ENCODE results near the gene CNTNAP2. TPM values are rescaled to one million over a fixed set of nuclear protein-coding genes. Genes with fewer than 3 reads are reported as not detected.

Gene CNTNAP2
- total RNA-seq, 2 experiments from 2014 or later, result not detected

- ChIA-PET CTCF (interaction anchor here (0.7 to 1.5 kb wide), 8 partner anchors 9 to 224 kb away, joined by 3 to 6 read pairs (median 3); no protein-coding TSS in a partner anchor), POLR2A (no interaction called here)
- ATAC-seq (no peak), DNase-seq (no peak)
- peaks cover 10% of the 10 kb centered on the region for H3K27me3 Mint-ChIP-seq (ENCODE audit: low read depth)
- peaks cover 7% of the 10 kb centered on the region for H3K4me1 Mint-ChIP-seq (ENCODE audit: low read depth)
- no peak overlapping the region for H3K4me3 Mint-ChIP-seq
- no peaks in the 10 kb centered on the region for H3K9me3 Mint-ChIP-seq (ENCODE audit: insufficient read depth)
- H3K36me3 Mint-ChIP-seq (ENCODE audit: low read depth), result no peaks in the 10 kb centered on the region
- no peak overlapping the region for H3K27ac Mint-ChIP-seq
Observed at GRCh38 chr7:148261996-148262688, 2145.5 kb downstream of the CNTNAP2 start.

- CTCF ChIA-PET, result interaction anchor here (0.6 to 1.5 kb wide), 10 partner anchors 8 to 196 kb away, joined by 3 to 6 read pairs (median 3); no protein-coding TSS in a partner anchor
- no peak overlapping the region for H3K4me3 Mint-ChIP-seq
- peak; percentile 75 for ATAC-seq
Observed at GRCh38 chr7:148262721-148263229, 2146.2 kb downstream of the CNTNAP2 start.

GRCh38 chr7:148264933-148265557 lies 2148.4 kb downstream of the CNTNAP2 start:
- POLR2A ChIA-PET, result no interaction called here
- DNase-seq, result peak; percentile 23

More at GRCh38 chr7:148262721-148263229, 2146.2 kb downstream of the CNTNAP2 start:
- Mint-ChIP-seq H3K36me3 (ENCODE audit: low read depth) (no peaks in the 10 kb centered on the region), H3K4me1 (ENCODE audit: low read depth) (peaks cover 7% of the 10 kb centered on the region), H3K27me3 (ENCODE audit: low read depth) (peaks cover 10% of the 10 kb centered on the region), H3K27ac (no peak overlapping the region), H3K9me3 (ENCODE audit: insufficient read depth) (no peaks in the 10 kb centered on the region)
- peak; percentile 70 for DNase-seq
- POLR2A ChIA-PET, result no interaction called here

GRCh38 chr7:148265896-148266295 lies 2149.3 kb downstream of the CNTNAP2 start:
- Mint-ChIP-seq H3K36me3 (ENCODE audit: low read depth) (no peaks in the 10 kb centered on the region), H3K4me3 (no peak overlapping the region), H3K27me3 (ENCODE audit: low read depth) (peaks cover 10% of the 10 kb centered on the region), H3K4me1 (ENCODE audit: low read depth) (peaks cover 7% of the 10 kb centered on the region), H3K9me3 (ENCODE audit: insufficient read depth) (no peaks in the 10 kb centered on the region), H3K27ac (no peak overlapping the region)
- ChIA-PET POLR2A (no interaction called here), CTCF (interaction anchor here (1.3 to 1.6 kb wide), 3 partner anchors 11 to 701 kb away, joined by 3 to 7 read pairs (median 5); no protein-coding TSS in a partner anchor)
- ATAC-seq, result no peak
- no peak for DNase-seq

More at GRCh38 chr7:148264933-148265557, 2148.4 kb downstream of the CNTNAP2 start:
- no peak overlapping the region for H3K27ac Mint-ChIP-seq
- CTCF ChIA-PET, result interaction anchor here (1.0 to 1.6 kb wide), 7 partner anchors 12 to 702 kb away, joined by 3 to 7 read pairs (median 4); no protein-coding TSS in a partner anchor
- peaks cover 7% of the 10 kb centered on the region for H3K4me1 Mint-ChIP-seq (ENCODE audit: low read depth)
- peaks cover 10% of the 10 kb centered on the region for H3K27me3 Mint-ChIP-seq (ENCODE audit: low read depth)
- no peaks in the 10 kb centered on the region for H3K9me3 Mint-ChIP-seq (ENCODE audit: insufficient read depth)
- H3K36me3 Mint-ChIP-seq (ENCODE audit: low read depth), result no peaks in the 10 kb centered on the region
- no peak overlapping the region for H3K4me3 Mint-ChIP-seq
- no peak for ATAC-seq

- H3K4me3 Mint-ChIP-seq, result no peak overlapping the region
- no peak overlapping the region for H3K27ac Mint-ChIP-seq
- peaks cover 7% of the 10 kb centered on the region for H3K4me1 Mint-ChIP-seq (ENCODE audit: low read depth)
- CTCF ChIA-PET, result no interaction called here
- H3K9me3 Mint-ChIP-seq (ENCODE audit: insufficient read depth), result no peaks in the 10 kb centered on the region
- peaks cover 10% of the 10 kb centered on the region for H3K27me3 Mint-ChIP-seq (ENCODE audit: low read depth)
- DNase-seq (no peak), ATAC-seq (no peak)
- POLR2A ChIA-PET, result no interaction called here
- no peaks in the 10 kb centered on the region for H3K36me3 Mint-ChIP-seq (ENCODE audit: low read depth)
Observed at GRCh38 chr7:148266795-148267194, 2150.2 kb downstream of the CNTNAP2 start.

GRCh38 chr7:148270576-148270975 lies 2154.0 kb downstream of the CNTNAP2 start:
- ATAC-seq, result no peak
- no peaks in the 10 kb centered on the region for H3K4me1 Mint-ChIP-seq (ENCODE audit: low read depth)
- no peaks in the 10 kb centered on the region for H3K36me3 Mint-ChIP-seq (ENCODE audit: low read depth)
- no peak for DNase-seq
- ChIA-PET POLR2A (no interaction called here), CTCF (interaction anchor here (1.5 kb wide), 1 partner anchor 8 kb away, joined by 5 read pairs; no protein-coding TSS in a partner anchor)
- no peak overlapping the region for H3K27ac Mint-ChIP-seq
- H3K4me3 Mint-ChIP-seq, result no peak overlapping the region
- H3K9me3 Mint-ChIP-seq (ENCODE audit: insufficient read depth), result no peaks in the 10 kb centered on the region
- H3K27me3 Mint-ChIP-seq (ENCODE audit: low read depth), result peaks cover 6% of the 10 kb centered on the region

- Mint-ChIP-seq H3K27ac (no peak overlapping the region), H3K9me3 (ENCODE audit: insufficient read depth) (no peaks in the 10 kb centered on the region), H3K4me3 (no peak overlapping the region), H3K4me1 (ENCODE audit: low read depth) (no peaks in the 10 kb centered on the region), H3K27me3 (ENCODE audit: low read depth) (peaks cover 6% of the 10 kb centered on the region), H3K36me3 (ENCODE audit: low read depth) (no peaks in the 10 kb centered on the region)
- ATAC-seq, result no peak
- ChIA-PET POLR2A (no interaction called here), CTCF (no interaction called here)
- DNase-seq, result no peak
Observed at GRCh38 chr7:148274118-148274517, 2157.5 kb downstream of the CNTNAP2 start.

GRCh38 chr7:148275359-148275890 lies 2158.8 kb downstream of the CNTNAP2 start:
- Mint-ChIP-seq H3K9me3 (ENCODE audit: insufficient read depth) (no peaks in the 10 kb centered on the region), H3K36me3 (ENCODE audit: low read depth) (no peaks in the 10 kb centered on the region), H3K27ac (no peak overlapping the region), H3K27me3 (ENCODE audit: low read depth) (peaks cover 8% of the 10 kb centered on the region), H3K4me1 (ENCODE audit: low read depth) (no peaks in the 10 kb centered on the region), H3K4me3 (no peak overlapping the region)
- CTCF ChIA-PET, result no interaction called here
- POLR2A ChIA-PET, result no interaction called here
- DNase-seq (no peak), ATAC-seq (no peak)

- Mint-ChIP-seq H3K4me1 (ENCODE audit: low read depth) (no peaks in the 10 kb centered on the region), H3K27me3 (ENCODE audit: low read depth) (peaks cover 8% of the 10 kb centered on the region), H3K36me3 (ENCODE audit: low read depth) (no peaks in the 10 kb centered on the region), H3K9me3 (ENCODE audit: insufficient read depth) (no peaks in the 10 kb centered on the region), H3K27ac (no peak overlapping the region), H3K4me3 (no peak overlapping the region)
- ATAC-seq (no peak), DNase-seq (no peak)
- ChIA-PET POLR2A (interaction anchor here (0.7 kb wide), 1 partner anchor 422 kb away, joined by 3 read pairs; no protein-coding TSS in a partner anchor), CTCF (interaction anchor here (1.2 to 2.0 kb wide), 3 partner anchors 11 to 34 kb away, joined by 3 to 7 read pairs (median 6); no protein-coding TSS in a partner anchor)
Observed at GRCh38 chr7:148276314-148277041, 2159.9 kb downstream of the CNTNAP2 start.

GRCh38 chr7:148277042-148277660 lies 2160.6 kb downstream of the CNTNAP2 start:
- peaks cover 5% of the 10 kb centered on the region for H3K27me3 Mint-ChIP-seq (ENCODE audit: low read depth)
- no peak overlapping the region for H3K4me3 Mint-ChIP-seq
- no peak for ATAC-seq
- H3K27ac Mint-ChIP-seq, result no peak overlapping the region
- H3K36me3 Mint-ChIP-seq (ENCODE audit: low read depth), result no peaks in the 10 kb centered on the region
- H3K9me3 Mint-ChIP-seq (ENCODE audit: insufficient read depth), result no peaks in the 10 kb centered on the region
- no peak for DNase-seq
- CTCF ChIA-PET, result interaction anchor here (1.2 to 2.0 kb wide), 3 partner anchors 12 to 35 kb away, joined by 3 to 7 read pairs (median 6); no protein-coding TSS in a partner anchor
- POLR2A ChIA-PET, result interaction anchor here (0.7 kb wide), 1 partner anchor 422 kb away, joined by 3 read pairs; no protein-coding TSS in a partner anchor
- H3K4me1 Mint-ChIP-seq (ENCODE audit: low read depth), result no peaks in the 10 kb centered on the region

GRCh38 chr7:148286150-148286549 lies 2169.5 kb downstream of the CNTNAP2 start:
- no peak for ATAC-seq
- Mint-ChIP-seq H3K27ac (no peak overlapping the region), H3K27me3 (ENCODE audit: low read depth) (peaks cover 7% of the 10 kb centered on the region), H3K4me1 (ENCODE audit: low read depth) (no peaks in the 10 kb centered on the region), H3K4me3 (no peak overlapping the region), H3K9me3 (ENCODE audit: insufficient read depth) (no peaks in the 10 kb centered on the region), H3K36me3 (ENCODE audit: low read depth) (no peaks in the 10 kb centered on the region)
- ChIA-PET POLR2A (no interaction called here), CTCF (no interaction called here)
- no peak for DNase-seq
